ENCODE results near the gene OPCML. TPM values are rescaled to one million over a fixed set of nuclear protein-coding genes. Genes with fewer than 3 reads are reported as not detected.

Gene OPCML
- total RNA-seq, 4 donors from 2014 or later: 0.16 TPM; not detected in 3

DNA sequence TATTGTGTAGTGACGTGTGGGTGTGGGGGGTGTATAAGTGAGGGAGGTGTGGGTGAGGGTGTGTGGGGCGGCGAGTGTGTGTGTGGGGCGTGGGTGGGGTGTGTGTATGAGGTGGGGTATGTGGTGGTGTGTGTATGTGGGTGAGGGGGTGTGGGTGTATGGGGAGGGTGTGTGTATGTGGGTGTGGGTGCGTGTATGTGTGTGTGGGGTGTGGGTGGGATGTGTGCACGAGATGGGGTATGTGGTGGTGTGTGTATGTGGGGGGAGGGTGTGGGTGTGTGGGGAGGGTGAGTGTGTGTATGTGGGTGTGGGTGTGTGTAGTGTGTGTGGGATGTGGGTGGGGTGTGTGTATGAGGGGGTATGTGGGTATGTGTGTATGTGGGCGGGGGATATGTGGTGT lies 205.5 kb downstream of the OPCML start:
- no peak for DNase-seq (ENCODE audit: low spot score in 2 of 2)
- 81 to 84% methylated on average over 7 of the region's 7 CpGs for WGBS, 2 donors
- intact Hi-C loops (cut with DNase I; ENCODE audit: low total_unique reads): no loop called here
- TF ChIP-seq POLR2A (IDR thresholded peaks at IDR 0.05): no peak
- TF ChIP-seq CTCF (IDR thresholded peaks at IDR 0.05): no peak
- no peak overlapping the region for H3K4me3 ChIP-seq (ENCODE audit: low read depth, poor library complexity, severe bottlenecking)

- H3K4me3 ChIP-seq (ENCODE audit: low read depth, poor library complexity, severe bottlenecking): no peak overlapping the region
- intact Hi-C loops (cut with DNase I; ENCODE audit: low total_unique reads): no loop called here
- TF ChIP-seq CTCF (IDR thresholded peaks at IDR 0.05) (no peak), POLR2A (IDR thresholded peaks at IDR 0.05) (no peak)
- WGBS, 2 donors: 95 to 99% methylated on average over 2 of the region's 2 CpGs
- DNase-seq (ENCODE audit: low spot score in 2 of 2): no peak
Measured at GRCh38 chr11:133326332-133326731, 206.0 kb downstream of the OPCML start.

- intact Hi-C loops (cut with DNase I; ENCODE audit: low total_unique reads): no loop called here
- TF ChIP-seq CTCF (IDR thresholded peaks at IDR 0.05) (no peak), POLR2A (IDR thresholded peaks at IDR 0.05) (no peak)
- WGBS, 2 donors: 71 to 72% methylated on average over 3 of the region's 3 CpGs
- H3K4me3 ChIP-seq (ENCODE audit: low read depth, poor library complexity, severe bottlenecking): no peak overlapping the region
- DNase-seq (ENCODE audit: low spot score in 2 of 2): no peak
Measured at GRCh38 chr11:133325711-133326110, 206.6 kb downstream of the OPCML start.

GRCh38 chr11:133323354-133323753 lies 208.9 kb downstream of the OPCML start:
- no peak overlapping the region for H3K4me3 ChIP-seq (ENCODE audit: low read depth, poor library complexity, severe bottlenecking)
- TF ChIP-seq POLR2A (IDR thresholded peaks at IDR 0.05) (no peak), CTCF (IDR thresholded peaks at IDR 0.05) (no peak)
- 67 to 72% methylated on average over 3 of the region's 3 CpGs for WGBS, 2 donors
- intact Hi-C loops (cut with DNase I; ENCODE audit: low total_unique reads): no loop called here
- DNase-seq (ENCODE audit: low spot score in 2 of 2): no peak

DNA sequence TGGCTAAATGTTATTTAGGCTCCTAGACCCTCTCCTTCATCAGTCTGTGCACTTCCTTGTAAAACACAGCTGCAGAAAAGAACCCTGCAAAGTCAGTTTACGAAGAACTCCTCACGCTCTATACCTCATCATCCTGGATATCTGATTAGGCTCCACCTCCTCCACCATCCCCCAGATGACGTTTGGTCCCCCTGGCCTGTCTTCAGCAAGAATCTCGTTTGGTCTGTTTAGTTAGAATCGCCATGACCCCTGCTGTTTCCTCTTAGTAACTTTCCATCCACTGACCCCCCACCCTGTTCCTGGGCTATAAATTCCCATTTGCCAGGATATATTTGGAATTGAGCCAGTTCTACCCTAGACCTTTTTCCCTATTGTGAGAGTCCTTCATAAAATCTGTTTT lies 214.1 kb downstream of the OPCML start:
- no peak overlapping the region for H3K4me3 ChIP-seq (ENCODE audit: low read depth, poor library complexity, severe bottlenecking)
- no peak for DNase-seq (ENCODE audit: low spot score in 2 of 2)
- 35 to 36% methylated on average over 5 of the region's 5 CpGs for WGBS, 2 donors
- intact Hi-C loops (cut with DNase I; ENCODE audit: low total_unique reads): no loop called here
- no peak for TF ChIP-seq CTCF (IDR thresholded peaks at IDR 0.05)
- no peak for TF ChIP-seq POLR2A (IDR thresholded peaks at IDR 0.05)

GRCh38 chr11:133311230-133311629 lies 221.1 kb downstream of the OPCML start:
- DNase-seq (ENCODE audit: low spot score in 2 of 2): no peak
- WGBS, 2 donors: 60 to 65% methylated on average over 1 of the region's 1 CpG
- no peak for TF ChIP-seq POLR2A (IDR thresholded peaks at IDR 0.05)
- no peak for TF ChIP-seq CTCF (IDR thresholded peaks at IDR 0.05)
- H3K4me3 ChIP-seq (ENCODE audit: low read depth, poor library complexity, severe bottlenecking): no peak overlapping the region
- intact Hi-C loops (cut with DNase I; ENCODE audit: low total_unique reads): no loop called here

All from lower leg skin (tissue), 4 donors.